Heart right ventricle (tissue), 16 donors: ENCODE results near the gene NCLN. TPM values are rescaled to one million over a fixed set of nuclear protein-coding genes. Genes with fewer than 3 reads are reported as not detected.

Experiments used
- ATAC-seq, 8 donors: fragments of 200-7000 bp; cut with Tn5 transposase; one replicate each; pipeline ENCODE4 v1.9.1; 2020; ENCODE audit warnings: mild to moderate bottlenecking in 8 of 8, moderate library complexity in 8 of 8, moderate number of reproducible peaks in 1 of 8
- DNase-seq, 2 donors: peaks; one replicate each; pipeline ENCODE4 v3.0.0-alpha.2; 2020
- H3K27ac ChIP-seq, 10 donors: fragments of 200-600 bp; sonication (generic) in 2 of 10; one replicate each; pipeline versions ENCODE4 v1.5.0 to v1.8.0; 2020 to 2022; ENCODE audit warnings: mild to moderate bottlenecking in 3 of 10
- H3K27me3 ChIP-seq, 7 donors: fragments of 200-600 bp; one replicate each; pipeline ENCODE4 v1.8.0; 2021 to 2022; ENCODE audit warnings: mild to moderate bottlenecking in 2 of 7
- H3K36me3 ChIP-seq, 9 donors: fragments of 200-600 bp; sonication (generic) in 1 of 9; one replicate each; pipeline versions ENCODE4 v1.5.0 to v1.8.0; 2020 to 2022; ENCODE audit warnings: mild to moderate bottlenecking in 2 of 9
- H3K4me1 ChIP-seq, 9 donors: fragments of 200-600 bp; sonication (generic) in 1 of 9; one replicate each; pipeline versions ENCODE4 v1.5.0 to v1.8.0; 2020 to 2022; ENCODE audit warnings: mild to moderate bottlenecking in 4 of 9
- H3K4me3 ChIP-seq, 10 donors: fragments of 200-600 bp; sonication (generic) in 2 of 10; one replicate each; pipeline versions ENCODE4 v1.5.0 to v1.8.0; 2020 to 2022; ENCODE audit warnings: mild to moderate bottlenecking in 7 of 10, moderate library complexity in 2 of 10
- H3K9me3 ChIP-seq, 11 donors: fragments of 200-600 bp in 10 of 11; sonication (generic) in 2 of 11; one replicate each; pipeline versions ENCODE4 v1.5.0 to v1.8.0; 2013 to 2022; ENCODE audit warnings: mild to moderate bottlenecking in 2 of 11, control low read depth in 1 of 11, moderate library complexity in 1 of 11
- CTCF ChIP-seq, 9 donors: fragments of 200-600 bp; sonication (generic) in 2 of 9; IDR thresholded peaks; one replicate each; pipeline versions ENCODE4 v1.5.0 to v1.8.0; 2021 to 2022; ENCODE audit warnings: antibody characterized with exemption in 9 of 9, mild to moderate bottlenecking in 5 of 9, moderate library complexity in 1 of 9
- WGBS, 2 donors: extraction: QIAGEN DNeasy Blood & Tissue Kit; methylation state at CpG; one replicate each; pipeline ENCODE4 v1.1.7; 2013; ENCODE audit warnings: inconsistent platforms in 1 of 2; 5-methylcytosine and 5-hydroxymethylcytosine counted together
- intact Hi-C, 10 donors: fragments of 100-400 bp; cut with DNase I; formaldehyde crosslinking; loops; one replicate each; pipeline versions ENCODE4 v1.11.1 to v1.14.2; 2022
- polyA plus RNA-seq, 2 donors: library from polyadenylated mRNA; stranded (reverse); fragments of 200-250 nt; gene quantifications; one replicate each; pipeline ENCODE4 v1.2.3, GENCODE V29; 2013
- total RNA-seq, 10 donors: library from RNA; stranded (reverse); fragmentation: NEBNext Ultra II Directional in 3 of 10; extraction: Animal tissue kit (Norgen Biotek cat#: 25700) in 3 of 10; gene quantifications; one replicate each; pipeline versions ENCODE4 v1.2.1 to v1.2.4, GENCODE V29; 2021 to 2023
- donor health status: Arrhythmogenic right ventricular cardiomyopathy.
- donor health status: ischemic (EF 13 %, LVEDD 7.1; RV severe dilation, severe dysfunction).
- donor health status: healthy with polysubstance abuse.
- donor health status: DM: no; HTN: yes; CAD: no.
- donor health status: DM: no; HTN: no; CAD: no.
- donor health status: ischemic (EF 25% LVEDD 6.9; RV normal size, moderate dysfunction).
- donor health status: ischemic (EF 25% LVEDD 5.7; RV mildly dilated, moderate dysfunction).
- donor health status: healthy.
- donor health status: DM: yes; HTN: yes; CAD: no.
- donor health status: Ischemic cardiomyopathy.
- donor health status: ischemic (EF 35%, LVEDD 5.7; RV mildly dilated, moderate dysfunction).
- donor health status: nonischemic (EF 11% LVEDD 7.7; RV severe dilation, severe dysfunction).
- donor health status: DM: yes; HTN: yes; CAD: no.
- donor health status: PGD.
- donor health status: ischemic (EF 29% LVEDD 5.4; RV normal size, mild dysfunction).
- donor health status: nonischemic (EF 23%, LVEDD 6.1; RV moderate dilation, normal function).

NCLN gene
- total and polyA plus RNA-seq, 12 donors, result 17.1 to 43.6 (median 27.9) TPM

GRCh38 chr19:3161453-3161852 is 24.3 kb upstream of the NCLN start:
- intact Hi-C loops, result loop anchor here (5.0 to 10.0 kb wide), 8 partner anchors 34 to 277 kb away; no protein-coding TSS in a partner anchor
- no peak overlapping the region for H3K4me3 ChIP-seq
- H3K27me3 ChIP-seq, result no peaks in the 10 kb centered on the region

GRCh38 chr19:3162418-3163229 is 23.1 kb upstream of the NCLN start:
- 64 to 65% methylated on average over 38 of the region's 38 CpGs for WGBS, 2 donors
- no peaks in the 10 kb centered on the region for H3K27me3 ChIP-seq
- TF ChIP-seq CTCF (IDR thresholded peaks at IDR 0.05), result no peak
- no peak for DNase-seq
- H3K9me3 ChIP-seq, result peaks cover 0 to 8% (median 0%) of the 10 kb centered on the region in 11 donors
- intact Hi-C loops, result loop anchor here (1.0 to 10.0 kb wide), 13 partner anchors 32 to 278 kb away; no protein-coding TSS in a partner anchor
- peaks cover 0 to 46% (median 7%) of the 10 kb centered on the region in 9 donors for H3K4me1 ChIP-seq
- ATAC-seq, result peak in 3 of 8 donors; percentile 21 to 31 (median 28)
- peak overlapping the region in 1 of 10 donors; percentile 52 for H3K27ac ChIP-seq
- no peak overlapping the region for H3K4me3 ChIP-seq
- H3K36me3 ChIP-seq, result peaks cover 0 to 53% (median 0%) of the 10 kb centered on the region in 9 donors

More at GRCh38 chr19:3161453-3161852, 24.3 kb upstream of the NCLN start:
- no peak for TF ChIP-seq CTCF (IDR thresholded peaks at IDR 0.05)
- DNase-seq, result no peak
- Histone ChIP-seq H3K27ac (peak overlapping the region in 1 of 10 donors; percentile 2), H3K4me1 (peaks cover 0 to 43% (median 7%) of the 10 kb centered on the region in 9 donors), H3K36me3 (peaks cover 0 to 61% (median 0%) of the 10 kb centered on the region in 9 donors), H3K9me3 (peaks cover 0 to 8% (median 0%) of the 10 kb centered on the region in 11 donors)
- WGBS, 2 donors, result 83 to 89% methylated on average over 4 of the region's 4 CpGs
- ATAC-seq, result peak in 1 of 8 donors; percentile 24

GRCh38 chr19:3163230-3163886 is 22.4 kb upstream of the NCLN start:
- peaks cover 0 to 8% (median 0%) of the 10 kb centered on the region in 11 donors for H3K9me3 ChIP-seq
- WGBS, 2 donors, result 8 to 10% methylated on average over 27 of the region's 27 CpGs
- intact Hi-C loops, result loop anchor here (1.0 to 10.0 kb wide), 13 partner anchors 33 to 279 kb away; no protein-coding TSS in a partner anchor
- no peak overlapping the region for H3K4me3 ChIP-seq
- peaks cover 0 to 46% (median 7%) of the 10 kb centered on the region in 9 donors for H3K4me1 ChIP-seq
- H3K27ac ChIP-seq, result peak overlapping the region in 1 of 10 donors; percentile 87
- peak; percentile 83 to 90 (median 88) for ATAC-seq
- peaks cover 0 to 46% (median 0%) of the 10 kb centered on the region in 9 donors for H3K36me3 ChIP-seq
- H3K27me3 ChIP-seq, result no peaks in the 10 kb centered on the region
- peak; percentile 54 to 69 for DNase-seq
- TF ChIP-seq CTCF (IDR thresholded peaks at IDR 0.05), result peak; percentile 34 to 98 (median 95)

GRCh38 chr19:3163943-3164342 is 21.8 kb upstream of the NCLN start:
- peaks cover 0 to 42% (median 0%) of the 10 kb centered on the region in 9 donors for H3K36me3 ChIP-seq
- TF ChIP-seq CTCF (IDR thresholded peaks at IDR 0.05), result no peak
- peak overlapping the region in 1 of 10 donors; percentile 87 for H3K27ac ChIP-seq
- DNase-seq (no peak), ATAC-seq (no peak)
- peaks cover 0 to 46% (median 7%) of the 10 kb centered on the region in 9 donors for H3K4me1 ChIP-seq
- no peaks in the 10 kb centered on the region for H3K27me3 ChIP-seq
- intact Hi-C loops, result loop anchor here (1.0 to 10.0 kb wide), 13 partner anchors 33 to 279 kb away; no protein-coding TSS in a partner anchor
- 68 to 73% methylated on average over 7 of the region's 7 CpGs for WGBS, 2 donors
- no peak overlapping the region for H3K4me3 ChIP-seq
- peaks cover 0 to 8% (median 0%) of the 10 kb centered on the region in 11 donors for H3K9me3 ChIP-seq
